ENCODE measurements around the gene SIGLEC14.

DNA sequence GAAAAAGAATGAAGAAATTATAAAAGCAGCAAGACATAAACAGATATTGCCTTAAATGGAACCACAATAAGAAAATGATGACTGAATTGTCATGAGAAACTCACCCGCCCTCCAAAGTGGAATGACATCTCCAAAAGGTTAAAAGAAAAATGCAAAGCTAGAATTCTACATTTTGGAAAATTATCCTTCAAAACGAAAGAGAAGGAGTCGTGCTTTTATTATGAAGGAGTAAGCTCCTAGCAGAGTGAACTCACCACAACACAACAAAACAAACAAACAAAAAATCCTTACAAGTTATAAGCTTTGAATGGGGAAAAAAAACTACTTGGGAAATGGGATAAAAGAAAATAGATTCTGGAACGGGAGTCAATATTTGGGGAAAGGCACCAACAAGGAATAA lies 6.7 kb downstream of the SIGLEC14 start:
- TF ChIP-seq RARB (CRISPR knock-in tag; IDR thresholded peaks at IDR 0.05) (no peak), ZFP3 (CRISPR knock-in tag; IDR thresholded peaks at IDR 0.05) (no peak), GLIS3 (CRISPR knock-in tag; IDR thresholded peaks at IDR 0.05) (no peak)

Measured in SK-N-SH treated with all-trans-retinoic acid at 6 μM for 48 hours (cell line).